IPS-11a (cell line): Measurements from ENCODE around the gene AGAP5.
"Not testable (repeated sequence)": the region's sequence is repeated elsewhere in the genome, so short reads cannot be mapped to it uniquely, and the experiment has no call there.

Experiments
- H3K4me3 ChIP-seq: one replicate; pipeline ENCODE4 v1.5.1; 2013; ENCODE audit warnings: low read depth, low read length, control low read depth

The AGAP5 gene

DNA sequence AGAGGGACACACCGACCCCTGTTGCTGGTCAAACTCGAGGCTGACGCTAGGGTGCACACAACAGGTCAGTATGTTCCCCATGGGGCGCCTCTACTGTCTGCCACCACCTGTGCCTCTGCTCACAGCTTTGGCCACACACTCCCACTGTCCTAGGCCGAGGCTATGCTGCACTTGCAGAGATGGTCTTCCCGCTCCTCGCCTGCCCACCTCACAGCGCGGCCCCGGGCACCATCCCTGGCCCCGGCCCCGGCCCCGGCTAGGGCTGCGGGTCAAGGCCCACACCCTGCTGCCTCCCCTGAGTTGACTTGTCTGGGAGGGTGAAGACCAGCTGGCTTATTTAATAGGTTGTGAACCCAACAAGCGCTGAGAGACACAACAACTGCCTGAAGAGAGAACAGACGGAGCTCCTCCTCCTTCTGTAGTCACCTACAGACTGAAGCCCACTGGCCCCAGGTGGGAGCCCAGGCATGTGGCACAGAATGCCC, at the start of gene AGAP5:
Gene AGAP5, minus strand, starts transcription at position 435 of the 485 bp plus-strand sequence. Its CDS starts 354 bp downstream, at position 81.
- not testable (repeated sequence) for H3K4me3 ChIP-seq

DNA sequence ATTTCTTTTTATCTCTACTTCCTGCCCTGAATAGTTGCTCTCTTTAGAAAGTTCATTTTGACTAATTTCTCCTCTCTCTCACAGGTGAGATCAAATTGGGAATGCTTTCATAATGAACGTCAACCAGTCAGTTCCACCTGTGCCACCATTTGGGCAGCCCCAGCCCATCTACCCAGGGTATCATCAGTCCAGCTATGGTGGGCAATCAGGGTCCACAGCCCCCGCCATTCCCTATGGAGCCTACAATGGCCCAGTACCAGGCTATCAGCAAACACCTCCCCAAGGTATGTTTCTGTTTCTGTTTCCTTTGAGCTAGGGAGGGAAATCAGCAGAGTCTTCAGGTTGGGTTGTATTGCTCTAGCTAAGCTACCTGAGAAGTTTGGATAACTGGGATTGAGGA, 48.8 kb upstream of the AGAP5 start:
- H3K4me3 ChIP-seq = no peak overlapping the region

DNA sequence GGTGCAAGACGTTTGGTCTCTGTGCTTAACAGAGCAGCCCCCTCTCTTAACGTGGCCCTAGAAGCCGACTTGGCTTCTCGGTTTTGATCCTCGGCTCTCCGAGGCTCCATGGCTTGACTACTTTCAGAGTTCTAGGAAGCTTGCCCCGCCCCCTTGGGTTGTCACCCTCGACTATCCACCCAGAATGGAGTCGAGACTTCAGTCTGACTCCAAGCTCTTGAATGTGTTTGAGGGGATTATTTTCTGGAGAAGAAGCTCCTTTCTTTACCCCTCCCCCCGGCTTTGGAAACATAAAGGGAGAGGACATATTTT, 46.7 kb upstream of the AGAP5 start:
- peak overlapping the region; percentile 91 for H3K4me3 ChIP-seq

DNA sequence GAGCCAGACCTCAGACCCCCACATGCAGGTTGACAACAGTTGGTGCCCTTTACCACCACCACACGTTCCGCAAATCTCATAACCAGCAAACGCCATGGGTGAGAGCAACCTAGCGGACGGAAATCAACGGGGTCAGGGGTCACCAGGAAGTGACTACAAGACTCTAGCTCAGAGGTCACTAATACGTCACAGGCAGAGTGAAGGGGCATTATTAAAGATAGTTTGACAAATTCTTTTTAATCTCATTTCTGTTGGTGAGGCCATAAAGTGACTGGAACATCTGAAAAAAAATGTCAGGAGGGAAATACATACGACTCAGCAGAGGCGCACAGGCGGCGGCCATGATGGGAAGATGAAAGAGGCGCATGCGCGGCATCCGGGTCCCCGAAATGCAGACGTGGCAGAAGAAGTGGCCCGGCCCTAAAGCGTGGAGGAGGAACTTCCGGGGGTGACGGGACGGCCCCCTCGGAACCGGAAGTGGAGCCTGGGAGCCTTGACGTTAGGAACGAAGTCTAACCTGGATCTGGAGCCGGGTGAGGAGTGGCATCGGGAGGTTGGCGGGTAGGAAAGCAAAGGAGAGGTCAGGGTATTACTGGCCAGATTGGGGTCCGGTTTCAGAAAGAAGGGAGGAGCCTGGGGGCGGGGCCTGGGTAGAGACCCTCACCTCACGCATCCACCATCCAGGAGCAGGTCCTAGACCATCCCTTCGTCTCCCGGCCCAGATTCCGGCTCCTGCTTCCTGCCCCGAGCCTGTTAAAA, 46.2 kb upstream of the AGAP5 start, which contains the start of gene SEC24C:
Gene SEC24C, plus strand, starts transcription at position 468 of the 759 bp plus-strand sequence. CDS start 2,461 bp downstream, outside the sequence.
- peak within 1 kb of the TSS; percentile 91 for H3K4me3 ChIP-seq

DNA sequence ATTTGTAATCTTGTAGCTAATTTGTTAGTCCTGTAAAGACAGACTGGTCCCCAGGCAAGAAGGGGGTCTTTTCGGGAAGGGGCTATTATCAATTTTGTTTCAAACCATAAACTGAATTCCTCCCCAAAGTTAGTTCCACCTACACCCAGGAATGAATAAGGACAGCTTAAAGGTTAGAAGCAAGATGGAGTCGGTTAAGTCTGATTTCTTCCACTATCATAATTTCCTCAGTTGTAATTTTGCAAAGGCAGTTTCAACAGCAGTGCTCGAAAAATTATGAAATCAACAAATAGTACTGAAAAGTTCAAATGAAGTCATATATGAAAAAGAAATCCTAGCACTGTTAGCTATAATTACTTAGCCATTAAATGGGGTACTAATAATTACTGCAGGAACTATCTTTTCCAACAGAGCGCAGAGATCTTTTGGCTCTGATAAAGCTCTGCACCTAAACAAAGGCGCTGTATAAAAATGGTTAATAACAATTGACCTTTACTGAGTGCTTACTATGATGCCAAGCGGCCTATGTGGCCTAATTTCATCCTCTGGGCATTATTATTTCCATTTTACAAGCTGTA, 45.5 kb upstream of the AGAP5 start:
- peak overlapping the region; percentile 91 for H3K4me3 ChIP-seq

DNA sequence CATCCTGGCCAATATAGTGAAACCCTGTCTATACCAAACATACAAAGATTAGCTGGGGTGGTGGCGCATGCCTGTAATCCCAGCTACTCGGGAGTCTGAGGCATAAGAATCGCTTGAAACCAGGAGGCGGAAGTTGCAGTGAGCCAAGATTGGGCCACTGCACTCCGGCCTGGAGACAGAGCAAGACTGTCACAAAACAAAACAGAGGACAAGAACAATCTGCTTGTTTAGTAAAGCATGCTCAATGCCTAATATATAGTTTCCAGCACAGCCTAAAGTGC, 44.5 kb upstream of the AGAP5 start:
- no peak overlapping the region for H3K4me3 ChIP-seq

DNA sequence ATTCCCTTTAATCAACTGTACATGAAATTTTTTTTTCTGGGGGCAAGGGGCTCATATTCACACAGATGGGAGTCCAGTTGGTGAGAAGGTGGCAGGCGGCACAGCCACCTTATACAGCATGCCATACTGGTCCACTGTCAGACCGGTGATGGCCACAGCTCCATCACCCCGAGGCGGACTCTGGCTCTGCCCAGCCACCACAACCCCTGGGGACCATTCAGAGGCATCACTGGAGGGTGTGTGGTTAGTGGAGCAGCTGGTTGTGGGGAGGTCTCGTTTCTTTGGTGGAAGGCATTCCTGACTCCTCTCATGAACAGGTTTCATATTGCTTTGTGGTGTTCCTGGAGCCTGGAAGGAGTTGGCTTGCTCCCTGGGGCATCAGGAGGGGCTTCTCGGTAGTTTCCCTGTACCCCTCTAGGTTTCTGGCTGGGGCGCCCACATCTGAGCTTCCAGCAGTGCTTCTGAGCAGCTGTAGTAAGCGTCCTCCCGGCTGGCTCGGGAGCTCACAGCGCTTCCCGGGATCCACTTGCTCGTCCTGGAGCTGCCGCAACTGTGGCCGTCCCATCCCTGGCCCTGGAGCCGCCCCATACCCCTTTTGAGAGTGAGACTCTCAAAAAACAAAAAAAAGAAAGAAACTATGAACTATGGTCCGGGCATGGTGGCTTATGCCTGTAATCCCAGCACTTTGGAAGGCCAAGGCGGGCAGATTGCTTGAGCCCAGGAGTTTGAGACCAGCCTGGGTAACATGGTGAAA, 42.8 kb upstream of the AGAP5 start:
- H3K4me3 ChIP-seq = not testable (repeated sequence)

DNA sequence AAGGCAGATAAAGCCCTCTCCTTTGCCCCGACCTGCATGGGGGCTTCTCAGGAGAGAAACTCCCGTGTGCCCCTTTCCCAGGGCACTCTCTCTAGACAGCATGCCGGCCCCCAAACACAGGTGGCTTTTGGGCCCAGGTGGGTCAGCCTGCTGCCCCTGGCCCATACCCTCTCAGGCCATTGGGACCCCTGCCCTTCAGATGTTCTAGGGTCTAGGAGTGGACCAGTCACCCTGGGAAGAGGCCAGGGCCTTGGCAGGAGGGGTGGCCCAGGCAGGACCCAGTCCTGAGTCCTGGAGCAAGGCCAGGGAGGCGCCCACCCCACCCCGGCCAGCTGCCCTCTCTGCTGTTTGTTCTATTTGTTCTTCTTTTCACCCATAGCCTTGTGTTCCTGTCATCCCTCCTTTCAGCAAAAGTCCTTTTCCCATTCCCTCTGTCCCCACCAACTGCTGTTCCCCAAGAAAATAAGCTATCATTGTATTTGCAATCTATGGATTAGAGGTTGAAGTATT, 36.9 kb upstream of the AGAP5 start:
- H3K4me3 ChIP-seq = no peak overlapping the region

DNA sequence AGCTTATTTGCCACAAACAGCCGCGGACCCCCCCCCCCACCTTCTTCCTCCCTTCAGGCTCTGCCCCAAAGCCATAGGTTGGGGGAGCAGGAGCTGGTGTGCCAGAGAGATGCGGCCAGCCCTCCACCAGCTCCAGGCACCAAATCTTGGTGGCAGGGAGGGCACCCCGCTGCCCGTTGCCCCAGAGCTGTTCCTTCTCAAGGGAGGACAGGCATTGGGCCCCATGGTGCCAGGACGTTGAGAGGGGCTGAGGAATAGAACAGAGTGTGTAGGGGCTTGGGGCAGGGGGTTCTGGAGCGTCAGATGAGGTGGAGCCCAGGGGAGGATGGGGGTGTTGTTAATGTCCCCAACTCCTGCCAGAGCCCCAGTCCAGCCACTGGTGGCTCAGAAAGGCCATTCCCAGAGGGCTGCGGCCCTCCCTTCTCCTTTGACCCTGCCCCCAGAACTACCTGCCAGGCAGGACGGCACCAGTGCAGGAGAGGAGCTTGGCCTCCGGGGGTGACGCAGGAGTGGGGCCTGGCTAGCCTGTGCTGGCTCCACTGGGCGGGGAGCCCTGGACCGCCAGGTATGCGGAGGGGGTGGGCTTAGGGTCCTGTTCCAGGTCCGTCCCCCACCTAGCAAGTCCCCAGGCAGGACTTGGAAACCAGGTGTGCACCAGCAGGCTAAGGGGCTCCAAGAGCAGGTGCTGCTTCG, 36.3 kb upstream of the AGAP5 start:
- no peak overlapping the region for H3K4me3 ChIP-seq

DNA sequence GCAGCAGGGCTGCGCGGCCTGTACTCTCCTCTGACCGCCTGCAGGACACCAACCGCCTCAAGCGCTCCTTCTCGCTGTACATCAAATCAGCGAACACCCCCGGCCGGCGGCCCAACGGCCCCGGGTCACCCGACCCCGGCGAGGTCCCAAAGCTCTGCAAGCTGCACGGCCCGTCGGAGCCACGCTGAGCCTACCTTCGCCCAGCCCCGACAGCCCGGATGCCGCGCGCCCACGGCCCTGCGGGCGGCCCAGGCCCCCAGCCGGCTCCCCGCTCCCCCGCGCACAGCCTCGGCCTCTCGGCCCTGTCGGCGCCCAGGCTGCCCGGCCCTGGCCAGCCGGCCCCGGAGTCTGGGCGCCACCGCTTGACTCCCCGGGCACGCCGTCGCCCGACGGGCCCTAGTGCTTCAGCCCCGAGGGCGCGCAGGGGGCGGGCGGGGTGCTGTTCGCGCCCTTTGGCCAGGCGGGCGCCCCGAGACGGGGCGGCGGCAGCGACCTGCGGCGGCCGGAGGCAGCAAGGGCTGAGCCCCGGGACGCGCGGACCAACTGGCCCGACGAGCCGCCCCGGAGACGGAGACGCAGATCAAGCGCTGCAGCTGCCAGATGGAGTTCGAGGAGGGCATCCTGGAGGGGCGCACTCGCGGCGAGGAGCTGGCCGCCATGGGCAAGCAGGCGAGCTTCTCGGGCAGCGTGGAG, 35.2 kb upstream of the AGAP5 start:
- H3K4me3 ChIP-seq = no peak overlapping the region

DNA sequence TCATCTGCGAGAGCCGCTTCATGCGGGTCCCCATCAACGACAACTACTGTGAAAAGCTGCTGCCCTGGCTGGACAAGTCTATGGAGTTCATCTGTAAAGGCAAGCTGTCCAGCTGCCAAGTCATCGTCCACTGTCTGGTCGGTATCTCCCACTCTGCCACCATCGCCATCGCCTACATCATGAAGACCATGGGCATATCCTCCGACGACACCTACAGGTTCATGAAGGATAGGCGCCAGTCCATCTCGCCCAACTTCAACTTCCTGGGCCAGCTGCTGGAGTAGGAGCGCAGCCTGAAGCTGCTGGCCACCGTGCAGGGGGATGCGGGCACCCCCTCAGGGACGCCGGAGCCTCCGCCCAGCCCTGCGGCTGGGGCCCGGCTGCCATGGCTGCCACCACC, 34.5 kb upstream of the AGAP5 start:
- H3K4me3 ChIP-seq = no peak overlapping the region

DNA sequence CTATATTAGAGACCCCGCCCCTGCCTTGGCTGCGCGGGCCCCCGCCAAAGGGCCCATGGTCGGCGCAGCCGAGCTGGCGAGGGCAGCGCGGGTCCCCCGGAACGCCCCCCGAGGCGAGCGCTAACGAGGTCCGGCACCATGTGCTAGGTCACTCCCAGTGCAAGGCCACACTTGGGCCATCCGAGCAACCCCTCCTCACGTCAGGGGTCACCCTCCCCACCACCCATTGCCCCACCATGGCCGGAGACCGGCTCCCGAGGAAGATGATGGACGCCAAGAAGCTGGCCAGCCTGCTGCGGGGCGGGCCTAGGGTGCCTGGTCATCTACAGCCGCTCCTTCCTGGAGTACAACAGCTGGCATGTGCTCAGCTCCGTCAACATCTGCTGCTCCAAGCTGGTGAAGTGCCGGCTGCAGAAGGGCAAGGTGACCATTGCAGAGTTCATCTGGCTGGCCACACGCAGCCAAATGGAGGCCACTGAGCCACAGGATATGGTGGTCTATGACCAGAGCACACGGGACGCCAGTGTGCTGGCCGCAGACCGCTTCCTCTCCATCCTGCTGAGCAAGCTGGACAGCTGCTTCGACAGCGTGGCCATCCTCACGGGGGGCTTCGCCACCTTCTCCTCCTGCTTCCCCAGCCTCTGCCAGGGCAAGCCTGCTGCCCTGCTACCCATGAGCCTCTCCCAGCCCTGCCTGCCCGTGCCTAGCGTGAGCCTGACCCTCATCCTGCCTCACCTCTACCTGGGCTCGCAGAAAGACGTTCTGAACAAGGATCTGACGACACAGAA, 33.9 kb upstream of the AGAP5 start:
- no peak overlapping the region for H3K4me3 ChIP-seq

DNA sequence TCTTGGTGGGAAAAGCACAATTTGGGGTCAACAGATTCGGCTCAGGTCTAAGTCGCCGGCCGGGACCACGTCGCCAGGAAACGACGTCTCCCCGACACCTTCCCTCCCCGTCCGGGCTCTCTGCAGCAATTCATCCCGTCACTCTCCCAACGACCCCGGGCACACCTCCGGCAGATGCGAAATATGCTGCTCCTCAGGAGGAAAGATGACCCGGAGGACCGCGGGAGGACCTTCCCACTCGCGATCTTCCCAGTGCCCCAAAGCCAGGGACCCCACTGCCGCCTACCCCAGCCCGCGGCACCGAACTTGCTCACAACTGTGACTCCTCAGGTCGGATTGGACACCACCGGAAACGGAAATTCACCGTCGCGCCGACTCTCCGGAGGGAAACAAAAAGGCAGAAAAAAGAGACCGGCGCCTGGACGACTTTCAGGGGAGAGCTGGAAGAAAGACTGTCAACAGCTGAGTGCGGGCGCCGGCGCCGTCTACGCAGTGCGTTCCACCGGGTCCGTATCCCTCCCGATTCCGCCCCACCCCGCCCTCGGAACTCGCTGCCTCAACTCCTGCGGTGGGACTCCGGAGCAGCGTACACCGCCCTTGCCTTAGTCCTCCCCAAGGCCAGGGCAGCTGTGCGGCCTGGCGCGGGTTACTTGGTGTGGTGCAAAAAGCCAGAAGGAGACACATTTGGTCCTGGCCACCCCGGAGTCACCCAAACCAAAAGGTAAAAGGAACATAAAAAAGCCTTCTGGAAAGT, 32.4 kb upstream of the AGAP5 start:
- peak overlapping the region; percentile 94 for H3K4me3 ChIP-seq

DNA sequence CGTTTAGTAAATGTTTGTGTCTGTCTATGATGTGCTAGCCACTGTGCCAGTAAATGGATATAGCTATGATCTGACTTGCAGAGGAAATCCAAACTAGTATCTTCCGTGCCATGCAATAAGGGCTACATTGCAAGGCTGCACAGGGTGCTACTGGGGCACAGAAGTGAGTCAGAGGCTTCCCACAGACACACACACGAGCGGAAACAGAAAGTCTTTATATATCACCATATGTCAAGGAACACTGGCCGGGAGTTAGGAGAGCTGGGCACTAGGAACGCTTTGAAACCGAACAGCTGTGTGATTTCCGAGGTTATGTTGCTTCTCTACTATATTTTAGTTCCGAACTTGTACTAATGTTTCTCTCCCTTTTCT, 31.9 kb upstream of the AGAP5 start:
- H3K4me3 ChIP-seq = peak overlapping the region; percentile 94

DNA sequence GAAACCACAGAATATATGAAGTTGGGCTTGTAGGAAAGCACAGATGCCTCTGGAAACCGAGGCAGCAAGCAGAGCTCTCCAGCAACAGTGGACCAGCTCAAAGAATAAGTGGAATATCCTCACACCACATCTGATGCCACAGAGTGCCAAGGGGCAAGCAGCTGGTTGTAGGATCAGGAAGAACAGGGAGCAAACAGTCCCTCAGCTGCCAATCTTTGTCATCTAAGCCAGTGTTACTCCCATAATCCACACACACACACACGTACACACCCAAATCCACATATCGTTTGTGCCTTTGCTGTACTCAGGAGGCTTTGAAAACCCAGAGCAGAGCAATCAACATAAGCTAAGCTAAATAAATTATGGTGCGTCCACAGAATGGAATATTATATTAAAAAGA, 25.6 kb upstream of the AGAP5 start:
- no peak overlapping the region for H3K4me3 ChIP-seq

DNA sequence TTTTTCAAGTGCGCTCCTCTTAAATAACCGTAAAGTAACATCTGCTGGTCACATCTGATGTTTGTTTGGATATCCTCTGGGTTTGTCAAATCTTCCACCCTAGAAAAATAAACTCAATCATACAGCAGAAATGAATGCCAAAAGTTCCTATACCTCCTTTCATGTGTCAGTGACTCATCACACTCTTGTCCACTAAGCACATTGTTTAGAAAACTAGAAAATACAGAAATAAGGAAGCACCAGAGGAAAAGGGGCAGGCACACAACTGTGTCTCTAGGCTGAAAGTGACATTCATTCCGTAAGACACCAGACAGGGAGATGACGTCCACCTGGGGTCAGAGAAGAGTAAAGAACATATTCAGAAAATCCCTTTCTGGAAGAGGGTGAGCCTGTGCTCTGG, 22.7 kb upstream of the AGAP5 start:
- H3K4me3 ChIP-seq = not testable (repeated sequence)

DNA sequence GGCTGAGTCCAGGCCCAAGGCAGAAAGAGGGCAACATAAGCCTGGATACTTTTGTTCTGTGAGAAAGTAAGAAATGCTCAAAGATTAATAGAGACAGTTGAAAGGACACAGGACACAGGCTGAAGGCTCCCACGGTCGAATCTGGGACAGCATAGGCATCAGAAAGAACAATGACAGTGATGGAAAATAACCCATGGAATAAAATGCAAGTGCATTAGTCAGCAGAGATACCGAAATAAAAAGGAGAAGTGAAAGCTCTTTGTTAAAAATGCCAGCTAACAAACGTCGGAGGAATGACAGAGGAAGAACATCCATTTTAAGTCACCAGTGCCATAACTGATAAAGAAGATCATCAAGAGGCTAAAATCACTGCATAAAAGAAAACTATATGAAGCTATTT, 19.6 kb upstream of the AGAP5 start:
- H3K4me3 ChIP-seq = no peak overlapping the region

DNA sequence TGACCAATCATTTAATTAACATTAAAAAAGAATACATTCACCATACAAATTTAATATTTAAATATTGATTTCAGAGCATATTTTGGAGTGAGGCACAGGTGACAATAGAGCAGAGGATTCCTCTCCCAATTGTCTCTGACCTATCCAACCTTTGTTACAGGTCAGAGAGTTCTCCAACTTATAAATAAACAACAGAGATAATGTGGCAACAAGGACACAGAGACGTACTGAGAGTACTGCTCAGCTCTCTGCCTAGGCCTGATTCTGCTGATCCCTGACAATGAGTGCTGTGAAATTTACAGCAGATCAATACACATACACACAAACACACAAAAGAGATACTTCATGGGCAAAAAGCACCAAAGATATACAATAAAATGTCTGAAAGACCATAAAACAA, 18.3 kb upstream of the AGAP5 start:
- no peak overlapping the region for H3K4me3 ChIP-seq
